Mucosa of rectum (tissue), 2 donors: ENCODE measurements around the gene JMJD1C.

ENCODE experiments used
- H3K27ac ChIP-seq, 2 donors: one replicate each; pipeline ENCODE4 v1.7.0; 2013; ENCODE audit warnings: inconsistent platforms in 2 of 2, low read depth in 2 of 2, low read length in 2 of 2
- H3K27me3 ChIP-seq, 2 donors: one replicate each; pipeline ENCODE4 v1.7.0; 2013; ENCODE audit warnings: low read length in 2 of 2; ENCODE audit not compliant: control insufficient read depth in 2 of 2, insufficient read depth in 2 of 2
- H3K36me3 ChIP-seq, 2 donors: one replicate each; pipeline ENCODE4 v1.7.0; 2013; ENCODE audit warnings: low read length in 2 of 2; ENCODE audit not compliant: control insufficient read depth in 2 of 2, insufficient read depth in 2 of 2
- H3K4me1 ChIP-seq, 2 donors: one replicate each; pipeline ENCODE4 v1.7.0; 2013; ENCODE audit warnings: low read length in 2 of 2, mild to moderate bottlenecking in 1 of 2; ENCODE audit not compliant: control insufficient read depth in 2 of 2, insufficient read depth in 2 of 2
- H3K4me3 ChIP-seq, 2 donors: one replicate each; pipeline ENCODE4 v1.7.0; 2013; ENCODE audit warnings: low read length in 2 of 2
- H3K9ac ChIP-seq, 2 donors: one replicate each; pipeline ENCODE4 v1.7.0; 2013; ENCODE audit warnings: low read length in 2 of 2, low read depth in 1 of 2, mild to moderate bottlenecking in 1 of 2
- H3K9me3 ChIP-seq, 2 donors: one replicate each; pipeline ENCODE4 v1.7.0; 2013; ENCODE audit warnings: low read length in 2 of 2; ENCODE audit not compliant: control insufficient read depth in 2 of 2
- donor health status: healthy.
- donor health status: Normal muscosa, but diverticular disease.

Gene JMJD1C

GRCh38 chr10:63410633-63411032 is 55.1 kb downstream of the JMJD1C start:
- H3K27ac ChIP-seq, result no peak overlapping the region
- H3K9me3 ChIP-seq, result no peaks in the 10 kb centered on the region
- no peaks in the 10 kb centered on the region for H3K27me3 ChIP-seq
- H3K4me1 ChIP-seq, result no peaks in the 10 kb centered on the region
- no peak overlapping the region for H3K9ac ChIP-seq
- no peak overlapping the region for H3K4me3 ChIP-seq
- H3K36me3 ChIP-seq, result no peaks in the 10 kb centered on the region

- Histone ChIP-seq H3K36me3 (no peaks in the 10 kb centered on the region), H3K9me3 (no peaks in the 10 kb centered on the region), H3K27me3 (no peaks in the 10 kb centered on the region), H3K4me3 (no peak overlapping the region), H3K4me1 (no peaks in the 10 kb centered on the region), H3K9ac (no peak overlapping the region), H3K27ac (no peak overlapping the region)
These were observed 56.2 kb downstream of the JMJD1C start for GRCh38 chr10:63409465-63410027.

- Histone ChIP-seq H3K9ac (no peak overlapping the region), H3K9me3 (no peaks in the 10 kb centered on the region), H3K27me3 (no peaks in the 10 kb centered on the region), H3K27ac (no peak overlapping the region), H3K4me1 (no peaks in the 10 kb centered on the region), H3K36me3 (no peaks in the 10 kb centered on the region), H3K4me3 (no peak overlapping the region)
These were observed 58.6 kb downstream of the JMJD1C start for GRCh38 chr10:63407136-63407662.

GRCh38 chr10:63396133-63396761 is 69.5 kb downstream of the JMJD1C start:
- no peaks in the 10 kb centered on the region for H3K36me3 ChIP-seq
- H3K4me3 ChIP-seq, result no peak overlapping the region
- no peak overlapping the region for H3K9ac ChIP-seq

GRCh38 chr10:63393050-63393449 is 72.7 kb downstream of the JMJD1C start:
- no peaks in the 10 kb centered on the region for H3K27me3 ChIP-seq
- H3K27ac ChIP-seq, result no peak overlapping the region
- no peak overlapping the region for H3K4me3 ChIP-seq
- H3K36me3 ChIP-seq, result no peaks in the 10 kb centered on the region
- H3K9ac ChIP-seq, result no peak overlapping the region
- no peaks in the 10 kb centered on the region for H3K4me1 ChIP-seq
- H3K9me3 ChIP-seq, result no peaks in the 10 kb centered on the region

More at GRCh38 chr10:63396133-63396761, 69.5 kb downstream of the JMJD1C start:
- Histone ChIP-seq H3K9me3 (no peaks in the 10 kb centered on the region), H3K27ac (no peak overlapping the region), H3K27me3 (no peaks in the 10 kb centered on the region), H3K4me1 (no peaks in the 10 kb centered on the region)

- no peaks in the 10 kb centered on the region for H3K27me3 ChIP-seq
- no peak overlapping the region for H3K9ac ChIP-seq
- no peaks in the 10 kb centered on the region for H3K4me1 ChIP-seq
- no peaks in the 10 kb centered on the region for H3K36me3 ChIP-seq
- H3K4me3 ChIP-seq, result no peak overlapping the region
- H3K27ac ChIP-seq, result no peak overlapping the region
- H3K9me3 ChIP-seq, result no peaks in the 10 kb centered on the region
These were observed 73.6 kb downstream of the JMJD1C start for GRCh38 chr10:63392224-63392623.

- Histone ChIP-seq H3K27ac (no peak overlapping the region), H3K27me3 (no peaks in the 10 kb centered on the region), H3K36me3 (no peaks in the 10 kb centered on the region), H3K9me3 (no peaks in the 10 kb centered on the region), H3K4me1 (no peaks in the 10 kb centered on the region), H3K4me3 (no peak overlapping the region), H3K9ac (no peak overlapping the region)
These were observed 74.0 kb downstream of the JMJD1C start for GRCh38 chr10:63391812-63392211.

GRCh38 chr10:63390521-63390920 is 75.3 kb downstream of the JMJD1C start:
- no peaks in the 10 kb centered on the region for H3K4me1 ChIP-seq
- no peak overlapping the region for H3K27ac ChIP-seq
- H3K36me3 ChIP-seq, result no peaks in the 10 kb centered on the region
- no peak overlapping the region for H3K9ac ChIP-seq
- H3K27me3 ChIP-seq, result no peaks in the 10 kb centered on the region
- H3K4me3 ChIP-seq, result no peak overlapping the region
- H3K9me3 ChIP-seq, result no peaks in the 10 kb centered on the region

GRCh38 chr10:63388421-63389031 is 77.3 kb downstream of the JMJD1C start:
- H3K27ac ChIP-seq, result no peak overlapping the region
- H3K36me3 ChIP-seq, result no peaks in the 10 kb centered on the region
- no peaks in the 10 kb centered on the region for H3K27me3 ChIP-seq
- H3K9me3 ChIP-seq, result no peaks in the 10 kb centered on the region
- H3K9ac ChIP-seq, result no peak overlapping the region
- no peaks in the 10 kb centered on the region for H3K4me1 ChIP-seq
- H3K4me3 ChIP-seq, result no peak overlapping the region

GRCh38 chr10:63385254-63385653 is 80.5 kb downstream of the JMJD1C start:
- Histone ChIP-seq H3K27ac (no peak overlapping the region), H3K4me1 (no peaks in the 10 kb centered on the region)

More at GRCh38 chr10:63385254-63385653, 80.5 kb downstream of the JMJD1C start:
- Histone ChIP-seq H3K27me3 (no peaks in the 10 kb centered on the region), H3K36me3 (peaks cover 0 to under 1% of the 10 kb centered on the region in 2 donors), H3K9me3 (no peaks in the 10 kb centered on the region), H3K4me3 (no peak overlapping the region), H3K9ac (no peak overlapping the region)
